WTC11 (cell line): Measurements from ENCODE around the gene RAB3B. TPM values are rescaled to one million over a fixed set of nuclear protein-coding genes. Genes with fewer than 3 reads are reported as not detected.
"Not testable (repeated sequence)": the region's sequence is repeated elsewhere in the genome, so short reads cannot be mapped to it uniquely, and the experiment has no call there.

ENCODE experiments used
- ATAC-seq: fragments of 200-7000 bp; cut with Tn5 transposase; 2 replicates; pipeline ENCODE4 v1.10.0; 2021; ENCODE audit warnings: mild to moderate bottlenecking, moderate library complexity
- CTCF ChIA-PET: fragments of 300-600 bp; sonication (Branson Sonifier 250); formaldehyde crosslinking; loops from one replicate; lab custom pipeline; 2021; ENCODE audit warnings: antibody characterized with exemption; lab: Charles Lee
- POLR2A ChIA-PET: fragments of 350-600 bp; sonication (Branson Sonifier 250); formaldehyde crosslinking; loops from one replicate; lab custom pipeline; 2021; ENCODE audit warnings: antibody characterized with exemption; lab: Charles Lee
- DNase-seq: peaks from one replicate; pipeline ENCODE4 v3.0.0; 2021; ENCODE audit warnings: low spot score
- H3K27ac Mint-ChIP-seq: 2 replicates; pipeline ENCODE4 v1.8.0; 2021; ENCODE audit warnings: mixed read lengths
- H3K27me3 Mint-ChIP-seq: 2 replicates; pipeline ENCODE4 v1.8.0; 2021; ENCODE audit warnings: low read depth, mild to moderate bottlenecking, moderate library complexity, mixed read lengths
- H3K36me3 Mint-ChIP-seq: 2 replicates; pipeline ENCODE4 v1.8.0; 2021; ENCODE audit warnings: mixed read lengths
- H3K4me1 Mint-ChIP-seq: 2 replicates; pipeline ENCODE4 v1.8.0; 2022; ENCODE audit warnings: mixed read lengths
- H3K4me3 Mint-ChIP-seq: 2 replicates; pipeline ENCODE4 v1.8.0; 2021; ENCODE audit warnings: mild to moderate bottlenecking, moderate library complexity, mixed read lengths
- H3K9me3 Mint-ChIP-seq: 2 replicates; pipeline ENCODE4 v1.8.0; 2021; ENCODE audit warnings: mixed read lengths
- CBFB ChIP-seq: sonication (generic); formaldehyde crosslinking; IDR thresholded peaks from 2 replicates; pipeline ENCODE4 v1.8.1; 2022; ENCODE audit warnings: mild to moderate bottlenecking, low read depth, missing genetic modification reagents
- CREM ChIP-seq: sonication (generic); formaldehyde crosslinking; IDR thresholded peaks from 2 replicates; pipeline ENCODE4 v1.8.1; 2022; ENCODE audit warnings: mild to moderate bottlenecking, missing genetic modification reagents, moderate library complexity
- FOXP4 ChIP-seq: sonication (generic); formaldehyde crosslinking; IDR thresholded peaks from 2 replicates; pipeline ENCODE4 v1.8.0; 2022; ENCODE audit warnings: mild to moderate bottlenecking, missing genetic modification reagents
- GRHL2 ChIP-seq: fragments of 250-450 bp; sonication (Bioruptor Pico); IDR thresholded peaks from 2 replicates; pipeline ENCODE4 v1.8.0; 2022; ENCODE audit warnings: mild to moderate bottlenecking, moderate library complexity; ENCODE audit not compliant: insufficient replicate concordance, severe bottlenecking
- GTF2I ChIP-seq: fragments of 250-450 bp; sonication (Bioruptor Pico); conservative IDR thresholded peaks from 2 replicates; pipeline ENCODE4 v1.4.0; 2021; ENCODE audit warnings: mild to moderate bottlenecking
- HMGA2 ChIP-seq: fragments of 250-450 bp; sonication (Bioruptor Pico); IDR thresholded peaks from 2 replicates; pipeline ENCODE4 v1.4.0; 2021; ENCODE audit warnings: mild to moderate bottlenecking, moderate library complexity
- IRF1 ChIP-seq: sonication (generic); formaldehyde crosslinking; IDR thresholded peaks from 2 replicates; pipeline ENCODE4 v1.8.0; 2023; ENCODE audit warnings: missing genetic modification reagents
- TCF7 ChIP-seq: sonication (generic); formaldehyde crosslinking; IDR thresholded peaks from 2 replicates; pipeline ENCODE4 v1.8.0; 2022; ENCODE audit warnings: mild to moderate bottlenecking, low read depth, missing genetic modification reagents, moderate library complexity
- ZNF532 ChIP-seq: fragments of 250-450 bp; sonication (Bioruptor Pico); IDR thresholded peaks from 2 replicates; pipeline ENCODE4 v1.9.0; 2021; ENCODE audit warnings: mild to moderate bottlenecking, borderline replicate concordance
- total RNA-seq: library from RNA; stranded (reverse); gene quantifications from 3 replicates; pipeline ENCODE4 v1.2.3, GENCODE V29; 2021
- TF ChIP-seq, protein P1 (sequence below): sonication (generic); formaldehyde crosslinking; IDR thresholded peaks from 2 replicates; pipeline ENCODE4 v1.8.0; 2022; ENCODE audit warnings: mild to moderate bottlenecking, missing genetic modification reagents
- TF ChIP-seq, protein P2 (sequence below): sonication (generic); formaldehyde crosslinking; conservative IDR thresholded peaks from 2 replicates; pipeline ENCODE4 v1.8.1; 2022; ENCODE audit warnings: mild to moderate bottlenecking, missing genetic modification reagents
- TF ChIP-seq, protein P3 (sequence below): fragments of 200-600 bp; IDR thresholded peaks from 2 replicates; pipeline ENCODE4 v1.8.0; 2022; ENCODE audit warnings: antibody characterized with exemption
- TF ChIP-seq, protein P4 (sequence below): fragments of 250-450 bp; sonication (Bioruptor Pico); IDR thresholded peaks from 2 replicates; pipeline ENCODE4 v1.9.0; 2021; ENCODE audit warnings: mild to moderate bottlenecking
- TF ChIP-seq, protein P5 (sequence below): fragments of 250-450 bp; sonication (Bioruptor Pico); IDR thresholded peaks from 2 replicates; pipeline ENCODE4 v1.9.0; 2021; ENCODE audit warnings: mild to moderate bottlenecking

The RAB3B gene
- total RNA-seq, 1 experiment from 2014 or later: 36.9 TPM

GRCh38 chr1:52032124-52032784 lies 41.8 kb upstream of the RAB3B start:
- no peaks in the 10 kb centered on the region for H3K27me3 Mint-ChIP-seq
- TF ChIP-seq GRHL2 (CRISPR knock-in tag) (no peak), IRF1 (CRISPR knock-in tag) (no peak), CBFB (no peak), TCF7 (CRISPR knock-in tag) (no peak), FOXP4 (CRISPR knock-in tag) (no peak), GTF2I (CRISPR knock-in tag) (no peak), CREM (no peak), HMGA2 (CRISPR knock-in tag) (no peak), ZNF532 (CRISPR knock-in tag) (no peak)
- TF ChIP-seq, protein P1, sequence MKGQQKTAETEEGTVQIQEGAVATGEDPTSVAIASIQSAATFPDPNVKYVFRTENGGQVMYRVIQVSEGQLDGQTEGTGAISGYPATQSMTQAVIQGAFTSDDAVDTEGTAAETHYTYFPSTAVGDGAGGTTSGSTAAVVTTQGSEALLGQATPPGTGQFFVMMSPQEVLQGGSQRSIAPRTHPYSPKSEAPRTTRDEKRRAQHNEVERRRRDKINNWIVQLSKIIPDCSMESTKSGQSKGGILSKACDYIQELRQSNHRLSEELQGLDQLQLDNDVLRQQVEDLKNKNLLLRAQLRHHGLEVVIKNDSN (CRISPR knock-in tag): no peak
- TF ChIP-seq, protein P2, sequence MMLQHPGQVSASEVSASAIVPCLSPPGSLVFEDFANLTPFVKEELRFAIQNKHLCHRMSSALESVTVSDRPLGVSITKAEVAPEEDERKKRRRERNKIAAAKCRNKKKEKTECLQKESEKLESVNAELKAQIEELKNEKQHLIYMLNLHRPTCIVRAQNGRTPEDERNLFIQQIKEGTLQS (CRISPR knock-in tag): no peak
- TF ChIP-seq, protein P3, sequence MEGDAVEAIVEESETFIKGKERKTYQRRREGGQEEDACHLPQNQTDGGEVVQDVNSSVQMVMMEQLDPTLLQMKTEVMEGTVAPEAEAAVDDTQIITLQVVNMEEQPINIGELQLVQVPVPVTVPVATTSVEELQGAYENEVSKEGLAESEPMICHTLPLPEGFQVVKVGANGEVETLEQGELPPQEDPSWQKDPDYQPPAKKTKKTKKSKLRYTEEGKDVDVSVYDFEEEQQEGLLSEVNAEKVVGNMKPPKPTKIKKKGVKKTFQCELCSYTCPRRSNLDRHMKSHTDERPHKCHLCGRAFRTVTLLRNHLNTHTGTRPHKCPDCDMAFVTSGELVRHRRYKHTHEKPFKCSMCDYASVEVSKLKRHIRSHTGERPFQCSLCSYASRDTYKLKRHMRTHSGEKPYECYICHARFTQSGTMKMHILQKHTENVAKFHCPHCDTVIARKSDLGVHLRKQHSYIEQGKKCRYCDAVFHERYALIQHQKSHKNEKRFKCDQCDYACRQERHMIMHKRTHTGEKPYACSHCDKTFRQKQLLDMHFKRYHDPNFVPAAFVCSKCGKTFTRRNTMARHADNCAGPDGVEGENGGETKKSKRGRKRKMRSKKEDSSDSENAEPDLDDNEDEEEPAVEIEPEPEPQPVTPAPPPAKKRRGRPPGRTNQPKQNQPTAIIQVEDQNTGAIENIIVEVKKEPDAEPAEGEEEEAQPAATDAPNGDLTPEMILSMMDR: no peak
- TF ChIP-seq, protein P4, sequence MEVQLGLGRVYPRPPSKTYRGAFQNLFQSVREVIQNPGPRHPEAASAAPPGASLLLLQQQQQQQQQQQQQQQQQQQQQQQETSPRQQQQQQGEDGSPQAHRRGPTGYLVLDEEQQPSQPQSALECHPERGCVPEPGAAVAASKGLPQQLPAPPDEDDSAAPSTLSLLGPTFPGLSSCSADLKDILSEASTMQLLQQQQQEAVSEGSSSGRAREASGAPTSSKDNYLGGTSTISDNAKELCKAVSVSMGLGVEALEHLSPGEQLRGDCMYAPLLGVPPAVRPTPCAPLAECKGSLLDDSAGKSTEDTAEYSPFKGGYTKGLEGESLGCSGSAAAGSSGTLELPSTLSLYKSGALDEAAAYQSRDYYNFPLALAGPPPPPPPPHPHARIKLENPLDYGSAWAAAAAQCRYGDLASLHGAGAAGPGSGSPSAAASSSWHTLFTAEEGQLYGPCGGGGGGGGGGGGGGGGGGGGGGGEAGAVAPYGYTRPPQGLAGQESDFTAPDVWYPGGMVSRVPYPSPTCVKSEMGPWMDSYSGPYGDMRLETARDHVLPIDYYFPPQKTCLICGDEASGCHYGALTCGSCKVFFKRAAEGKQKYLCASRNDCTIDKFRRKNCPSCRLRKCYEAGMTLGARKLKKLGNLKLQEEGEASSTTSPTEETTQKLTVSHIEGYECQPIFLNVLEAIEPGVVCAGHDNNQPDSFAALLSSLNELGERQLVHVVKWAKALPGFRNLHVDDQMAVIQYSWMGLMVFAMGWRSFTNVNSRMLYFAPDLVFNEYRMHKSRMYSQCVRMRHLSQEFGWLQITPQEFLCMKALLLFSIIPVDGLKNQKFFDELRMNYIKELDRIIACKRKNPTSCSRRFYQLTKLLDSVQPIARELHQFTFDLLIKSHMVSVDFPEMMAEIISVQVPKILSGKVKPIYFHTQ (CRISPR knock-in tag): no peak
- TF ChIP-seq, protein P5, sequence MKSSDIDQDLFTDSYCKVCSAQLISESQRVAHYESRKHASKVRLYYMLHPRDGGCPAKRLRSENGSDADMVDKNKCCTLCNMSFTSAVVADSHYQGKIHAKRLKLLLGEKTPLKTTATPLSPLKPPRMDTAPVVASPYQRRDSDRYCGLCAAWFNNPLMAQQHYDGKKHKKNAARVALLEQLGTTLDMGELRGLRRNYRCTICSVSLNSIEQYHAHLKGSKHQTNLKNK (CRISPR knock-in tag): no peak
- peak overlapping the region; percentile 93 for H3K4me3 Mint-ChIP-seq
- no peak for ATAC-seq
- ChIA-PET CTCF (no interaction called here), POLR2A (interaction anchor here (1.7 kb wide), 1 partner anchor 23 kb away, joined by 11 read pairs; the partner anchor contains the start of gene TXNDC12)
- peaks cover 2% of the 10 kb centered on the region; the same call in 1 of the 2 replicates for H3K36me3 Mint-ChIP-seq
- H3K9me3 Mint-ChIP-seq: no peaks in the 10 kb centered on the region
- H3K4me1 Mint-ChIP-seq: peaks cover 20% of the 10 kb centered on the region
- no peak overlapping the region for H3K27ac Mint-ChIP-seq
- DNase-seq: no peak

- CTCF ChIA-PET, POLR2A ChIA-PET, H3K4me3 Mint-ChIP-seq, H3K27me3 Mint-ChIP-seq, H3K9me3 Mint-ChIP-seq, DNase-seq, ATAC-seq, H3K27ac Mint-ChIP-seq: not testable (repeated sequence)
- peaks cover 18% of the 10 kb centered on the region for H3K4me1 Mint-ChIP-seq
- peaks cover 21% of the 10 kb centered on the region for H3K36me3 Mint-ChIP-seq
These were observed 38.3 kb upstream of the RAB3B start for GRCh38 chr1:52028839-52029238.
